Brain microvascular endothelial cell (primary cell): ENCODE measurements around the gene SMCO2.

Source experiments
- DNase-seq: peaks from one replicate; pipeline ENCODE4 v3.0.0-alpha.2; 2020
- H3K27ac ChIP-seq: fragments of 250-450 bp; sonication (Bioruptor Pico); 2 replicates; pipeline ENCODE4 v1.5.1; 2020; ENCODE audit warnings: mild to moderate bottlenecking, moderate library complexity
- H3K27me3 ChIP-seq: fragments of 250-450 bp; sonication (Bioruptor Pico); replicated peaks from 2 replicates; pipeline ENCODE4 v1.5.1; 2020; ENCODE audit warnings: mild to moderate bottlenecking
- H3K36me3 ChIP-seq: fragments of 250-450 bp; sonication (Bioruptor Pico); replicated peaks from 2 replicates; pipeline ENCODE4 v1.5.1; 2020; ENCODE audit warnings: mild to moderate bottlenecking
- H3K4me3 ChIP-seq: 2 replicates; pipeline ENCODE4 v1.5.1; 2011; ENCODE audit warnings: low read depth, mild to moderate bottlenecking, control low read depth, low read length, moderate library complexity
- in situ Hi-C: cut with HindIII; loops from 2 replicates; pipeline ENCODE4 v1.10.0; 2017; ENCODE audit warnings: low sequenced_read_pairs, low pct_ligation_motif_present
- TF ChIP-seq, protein P1 (sequence below): IDR thresholded peaks from 2 replicates; pipeline ENCODE4 v1.5.1; 2011; ENCODE audit warnings: low read depth, mild to moderate bottlenecking, moderate library complexity, low read length, control low read depth, inconsistent platforms; ENCODE audit errors: missing control alignments

SMCO2 gene

GRCh38 chr12:27506645-27507189, 60.2 kb downstream of the SMCO2 start:
- H3K27ac ChIP-seq, result no peak overlapping the region
- H3K4me3 ChIP-seq, result no peak overlapping the region
- TF ChIP-seq, protein P1, sequence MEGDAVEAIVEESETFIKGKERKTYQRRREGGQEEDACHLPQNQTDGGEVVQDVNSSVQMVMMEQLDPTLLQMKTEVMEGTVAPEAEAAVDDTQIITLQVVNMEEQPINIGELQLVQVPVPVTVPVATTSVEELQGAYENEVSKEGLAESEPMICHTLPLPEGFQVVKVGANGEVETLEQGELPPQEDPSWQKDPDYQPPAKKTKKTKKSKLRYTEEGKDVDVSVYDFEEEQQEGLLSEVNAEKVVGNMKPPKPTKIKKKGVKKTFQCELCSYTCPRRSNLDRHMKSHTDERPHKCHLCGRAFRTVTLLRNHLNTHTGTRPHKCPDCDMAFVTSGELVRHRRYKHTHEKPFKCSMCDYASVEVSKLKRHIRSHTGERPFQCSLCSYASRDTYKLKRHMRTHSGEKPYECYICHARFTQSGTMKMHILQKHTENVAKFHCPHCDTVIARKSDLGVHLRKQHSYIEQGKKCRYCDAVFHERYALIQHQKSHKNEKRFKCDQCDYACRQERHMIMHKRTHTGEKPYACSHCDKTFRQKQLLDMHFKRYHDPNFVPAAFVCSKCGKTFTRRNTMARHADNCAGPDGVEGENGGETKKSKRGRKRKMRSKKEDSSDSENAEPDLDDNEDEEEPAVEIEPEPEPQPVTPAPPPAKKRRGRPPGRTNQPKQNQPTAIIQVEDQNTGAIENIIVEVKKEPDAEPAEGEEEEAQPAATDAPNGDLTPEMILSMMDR, result no peak
- H3K36me3 ChIP-seq, result no peaks in the 10 kb centered on the region
- in situ Hi-C loops, result no loop called here
- H3K27me3 ChIP-seq, result no peaks in the 10 kb centered on the region
- DNase-seq, result no peak

- TF ChIP-seq, protein P1, result no peak
- in situ Hi-C loops, result no loop called here
- Histone ChIP-seq H3K27me3 (no peaks in the 10 kb centered on the region), H3K4me3 (no peak overlapping the region), H3K36me3 (no peaks in the 10 kb centered on the region), H3K27ac (no peak overlapping the region)
- DNase-seq, result no peak
These were observed 62.3 kb downstream of the SMCO2 start for GRCh38 chr12:27508736-27509431.

- in situ Hi-C loops, result no loop called here
- Histone ChIP-seq H3K36me3 (no peaks in the 10 kb centered on the region), H3K27me3 (no peaks in the 10 kb centered on the region), H3K4me3 (no peak overlapping the region), H3K27ac (no peak overlapping the region)
- DNase-seq, result no peak
- TF ChIP-seq, protein P1, result no peak
These were observed 64.6 kb downstream of the SMCO2 start for GRCh38 chr12:27511031-27511722.

GRCh38 chr12:27511723-27512045, 65.1 kb downstream of the SMCO2 start:
- DNase-seq, result no peak
- TF ChIP-seq, protein P1, result no peak
- Histone ChIP-seq H3K4me3 (no peak overlapping the region), H3K27me3 (no peaks in the 10 kb centered on the region), H3K36me3 (no peaks in the 10 kb centered on the region), H3K27ac (no peak overlapping the region)
- in situ Hi-C loops, result no loop called here

GRCh38 chr12:27513155-27513824, 66.8 kb downstream of the SMCO2 start:
- Histone ChIP-seq H3K36me3 (no peaks in the 10 kb centered on the region), H3K27me3 (no peaks in the 10 kb centered on the region), H3K4me3 (no peak overlapping the region), H3K27ac (no peak overlapping the region)
- TF ChIP-seq, protein P1, result no peak
- no peak for DNase-seq
- in situ Hi-C loops, result no loop called here
